HG03571 (cell line): ENCODE data around the gene ZFYVE28.
"Not testable (repeated sequence)": the region's sequence is repeated elsewhere in the genome, so short reads cannot be mapped to it uniquely, and the experiment has no call there.

Experiments used
- ATAC-seq: cut with Tn5 transposase; IDR thresholded peaks from one replicate; pipeline ENCODE4 v1.9.1; 2021; ENCODE audit not compliant: unreplicated experiment

ZFYVE28 gene

GRCh38 chr4:2231082-2231481 is 187.4 kb downstream of the ZFYVE28 start:
- no peak for ATAC-seq

GRCh38 chr4:2226261-2226660 is 192.2 kb downstream of the ZFYVE28 start:
- ATAC-seq, result no peak

DNA sequence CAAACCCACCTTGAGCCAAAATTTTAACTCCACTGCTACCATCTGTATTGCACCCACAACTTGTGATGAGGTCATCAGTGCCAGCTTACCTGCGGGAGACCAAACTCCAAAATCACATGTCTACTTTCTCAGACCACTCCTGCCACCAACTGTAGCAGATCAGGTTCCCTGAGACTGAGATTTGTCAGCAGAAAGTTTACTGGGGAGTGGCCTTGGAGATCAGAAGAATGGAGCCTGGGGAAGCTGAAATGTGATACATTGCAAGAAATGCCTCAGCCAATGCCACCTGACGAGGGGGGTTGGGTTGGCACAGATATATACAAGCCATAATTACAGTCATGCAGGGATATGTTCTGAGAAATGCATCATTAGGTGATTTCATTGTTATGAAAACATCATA is 195.6 kb downstream of the ZFYVE28 start:
- no peak for ATAC-seq

DNA sequence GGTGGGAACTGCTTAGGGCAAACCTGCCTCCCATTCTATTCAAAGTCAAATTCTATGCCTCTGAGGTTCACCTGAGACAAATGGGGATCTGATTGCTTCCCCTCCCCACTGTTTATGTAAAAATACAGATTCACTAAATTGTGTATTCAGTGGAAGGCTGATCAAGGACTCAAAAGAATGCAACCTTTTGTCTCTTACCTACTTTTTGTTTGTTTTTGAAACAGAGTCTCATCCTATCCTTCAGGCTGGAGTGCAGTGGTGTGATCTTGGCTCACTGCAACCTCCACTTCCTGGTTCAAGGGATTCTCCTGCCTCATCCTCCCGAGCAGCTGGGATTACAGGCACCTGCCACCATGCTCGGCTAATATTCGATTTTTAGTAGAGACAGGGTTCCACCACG is 197.1 kb downstream of the ZFYVE28 start:
- not testable (repeated sequence) for ATAC-seq

GRCh38 chr4:2220016-2220630 is 198.3 kb downstream of the ZFYVE28 start:
- peak; percentile 66 for ATAC-seq
